Measurements from ENCODE around the gene HSD17B12.

DNA sequence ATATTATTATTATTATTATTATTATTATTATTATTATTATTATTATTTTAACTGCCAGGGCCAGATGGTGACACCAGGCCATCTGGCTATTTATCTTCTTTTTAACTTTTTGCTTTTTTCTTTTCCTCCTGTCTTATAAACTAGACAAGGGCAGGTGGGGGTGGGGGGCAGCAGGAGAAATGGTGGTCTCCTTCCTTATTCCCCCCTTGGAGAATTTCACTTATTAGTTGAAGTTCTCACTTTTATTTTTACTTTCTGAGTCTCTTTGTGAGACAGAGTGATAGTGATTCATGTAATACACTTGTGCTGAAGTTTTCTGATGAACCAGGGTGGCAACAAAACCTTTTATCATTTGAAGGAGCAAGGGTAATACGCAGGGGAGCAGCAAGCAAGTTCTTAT, 103.8 kb downstream of the HSD17B12 start:
- TF ChIP-seq, protein P1, sequence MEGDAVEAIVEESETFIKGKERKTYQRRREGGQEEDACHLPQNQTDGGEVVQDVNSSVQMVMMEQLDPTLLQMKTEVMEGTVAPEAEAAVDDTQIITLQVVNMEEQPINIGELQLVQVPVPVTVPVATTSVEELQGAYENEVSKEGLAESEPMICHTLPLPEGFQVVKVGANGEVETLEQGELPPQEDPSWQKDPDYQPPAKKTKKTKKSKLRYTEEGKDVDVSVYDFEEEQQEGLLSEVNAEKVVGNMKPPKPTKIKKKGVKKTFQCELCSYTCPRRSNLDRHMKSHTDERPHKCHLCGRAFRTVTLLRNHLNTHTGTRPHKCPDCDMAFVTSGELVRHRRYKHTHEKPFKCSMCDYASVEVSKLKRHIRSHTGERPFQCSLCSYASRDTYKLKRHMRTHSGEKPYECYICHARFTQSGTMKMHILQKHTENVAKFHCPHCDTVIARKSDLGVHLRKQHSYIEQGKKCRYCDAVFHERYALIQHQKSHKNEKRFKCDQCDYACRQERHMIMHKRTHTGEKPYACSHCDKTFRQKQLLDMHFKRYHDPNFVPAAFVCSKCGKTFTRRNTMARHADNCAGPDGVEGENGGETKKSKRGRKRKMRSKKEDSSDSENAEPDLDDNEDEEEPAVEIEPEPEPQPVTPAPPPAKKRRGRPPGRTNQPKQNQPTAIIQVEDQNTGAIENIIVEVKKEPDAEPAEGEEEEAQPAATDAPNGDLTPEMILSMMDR (IDR thresholded peaks at IDR 0.05; ENCODE audit: poor library complexity), result no peak
- no peak for TF ChIP-seq EZH2phosphoT487 (IDR thresholded peaks at IDR 0.05; ENCODE audit: low read depth, severe bottlenecking, unreplicated experiment)
- TF ChIP-seq EZH2 (IDR thresholded peaks at IDR 0.05; ENCODE audit: borderline replicate concordance), result no peak
